GM13977 (cell line): ENCODE results near the gene MUC5B.

Source experiments
- DNase-seq: peaks from one replicate; pipeline ENCODE4 v3.0.0; 2012; ENCODE audit warnings: low spot score
- in situ Hi-C: fragments of 300-500 bp; cut with MboI; formaldehyde crosslinking; loops from one replicate; pipeline ENCODE4 v1.12.0; 2022; ENCODE audit warnings: low sequenced_read_pairs, low pct_unique_long_range_greater_than_20kb, mixed read lengths, inconsistent platforms; ENCODE audit not compliant: unreplicated experiment
- TF ChIP-seq, protein P1 (sequence below): IDR thresholded peaks from 2 replicates; pipeline ENCODE4 v1.5.1; 2012; ENCODE audit warnings: mild to moderate bottlenecking, control low read depth; ENCODE audit not compliant: insufficient read depth; ENCODE audit errors: extremely low read depth, missing control alignments

The MUC5B gene

DNA sequence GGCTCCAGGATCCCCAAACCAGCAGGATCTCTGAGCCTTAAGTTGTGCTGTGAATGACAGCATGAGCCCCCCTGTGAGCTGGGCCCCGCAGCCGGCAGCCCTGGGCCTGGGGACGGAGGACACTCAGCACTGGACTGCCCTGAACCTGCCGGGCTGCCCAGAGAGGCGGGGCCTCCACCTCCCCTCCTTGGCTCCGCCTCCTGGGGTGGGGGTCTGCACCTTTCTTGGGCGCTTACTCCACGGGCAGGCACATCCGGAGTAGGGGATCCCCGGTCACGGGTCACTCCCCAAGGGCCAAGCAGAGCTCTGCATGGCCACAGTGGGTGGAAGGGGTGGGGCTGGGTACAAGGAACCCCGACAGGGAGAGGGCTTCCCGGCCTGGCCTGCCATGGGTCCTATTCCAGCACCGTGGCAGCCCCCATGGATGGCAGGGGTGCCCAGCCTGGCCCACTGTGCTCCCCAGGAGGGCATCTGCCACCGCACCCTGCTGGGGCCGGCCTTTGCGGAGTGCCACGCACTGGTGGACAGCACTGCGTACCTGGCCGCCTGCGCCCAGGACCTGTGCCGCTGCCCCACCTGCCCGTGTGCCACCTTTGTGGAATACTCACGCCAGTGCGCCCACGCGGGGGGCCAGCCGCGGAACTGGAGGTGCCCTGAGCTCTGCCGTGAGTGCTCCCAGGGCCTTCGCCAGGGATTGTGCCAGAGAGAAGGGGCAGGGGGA lies 5.4 kb downstream of the MUC5B start:
- TF ChIP-seq, protein P1, sequence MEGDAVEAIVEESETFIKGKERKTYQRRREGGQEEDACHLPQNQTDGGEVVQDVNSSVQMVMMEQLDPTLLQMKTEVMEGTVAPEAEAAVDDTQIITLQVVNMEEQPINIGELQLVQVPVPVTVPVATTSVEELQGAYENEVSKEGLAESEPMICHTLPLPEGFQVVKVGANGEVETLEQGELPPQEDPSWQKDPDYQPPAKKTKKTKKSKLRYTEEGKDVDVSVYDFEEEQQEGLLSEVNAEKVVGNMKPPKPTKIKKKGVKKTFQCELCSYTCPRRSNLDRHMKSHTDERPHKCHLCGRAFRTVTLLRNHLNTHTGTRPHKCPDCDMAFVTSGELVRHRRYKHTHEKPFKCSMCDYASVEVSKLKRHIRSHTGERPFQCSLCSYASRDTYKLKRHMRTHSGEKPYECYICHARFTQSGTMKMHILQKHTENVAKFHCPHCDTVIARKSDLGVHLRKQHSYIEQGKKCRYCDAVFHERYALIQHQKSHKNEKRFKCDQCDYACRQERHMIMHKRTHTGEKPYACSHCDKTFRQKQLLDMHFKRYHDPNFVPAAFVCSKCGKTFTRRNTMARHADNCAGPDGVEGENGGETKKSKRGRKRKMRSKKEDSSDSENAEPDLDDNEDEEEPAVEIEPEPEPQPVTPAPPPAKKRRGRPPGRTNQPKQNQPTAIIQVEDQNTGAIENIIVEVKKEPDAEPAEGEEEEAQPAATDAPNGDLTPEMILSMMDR = no peak
- no peak for DNase-seq
- in situ Hi-C loops = no loop called here

DNA sequence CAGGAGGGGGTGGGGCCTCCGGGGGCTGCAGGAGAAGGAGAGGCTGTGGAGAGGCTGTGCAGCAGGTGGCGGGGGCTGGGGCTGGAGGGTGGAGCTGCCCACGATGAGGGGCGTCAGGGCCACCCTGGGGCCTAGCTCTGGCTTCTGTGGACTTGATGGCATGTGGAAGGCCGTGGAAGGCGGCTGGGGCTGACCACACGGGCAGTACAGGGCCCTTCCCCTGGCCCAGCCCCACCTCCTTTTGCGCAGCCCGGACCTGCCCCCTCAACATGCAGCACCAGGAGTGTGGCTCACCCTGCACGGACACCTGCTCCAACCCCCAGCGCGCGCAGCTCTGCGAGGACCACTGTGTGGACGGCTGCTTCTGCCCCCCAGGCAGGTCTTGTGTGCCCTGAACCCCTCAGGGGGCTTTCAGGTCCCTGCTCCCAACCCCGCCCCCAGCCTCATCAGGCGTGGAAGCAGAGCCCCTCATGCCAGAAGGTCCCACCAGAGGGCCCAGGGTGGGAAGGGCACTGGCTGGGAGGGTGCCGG lies 6.1 kb downstream of the MUC5B start:
- no peak for DNase-seq
- TF ChIP-seq, protein P1 = no peak
- in situ Hi-C loops = no loop called here

DNA sequence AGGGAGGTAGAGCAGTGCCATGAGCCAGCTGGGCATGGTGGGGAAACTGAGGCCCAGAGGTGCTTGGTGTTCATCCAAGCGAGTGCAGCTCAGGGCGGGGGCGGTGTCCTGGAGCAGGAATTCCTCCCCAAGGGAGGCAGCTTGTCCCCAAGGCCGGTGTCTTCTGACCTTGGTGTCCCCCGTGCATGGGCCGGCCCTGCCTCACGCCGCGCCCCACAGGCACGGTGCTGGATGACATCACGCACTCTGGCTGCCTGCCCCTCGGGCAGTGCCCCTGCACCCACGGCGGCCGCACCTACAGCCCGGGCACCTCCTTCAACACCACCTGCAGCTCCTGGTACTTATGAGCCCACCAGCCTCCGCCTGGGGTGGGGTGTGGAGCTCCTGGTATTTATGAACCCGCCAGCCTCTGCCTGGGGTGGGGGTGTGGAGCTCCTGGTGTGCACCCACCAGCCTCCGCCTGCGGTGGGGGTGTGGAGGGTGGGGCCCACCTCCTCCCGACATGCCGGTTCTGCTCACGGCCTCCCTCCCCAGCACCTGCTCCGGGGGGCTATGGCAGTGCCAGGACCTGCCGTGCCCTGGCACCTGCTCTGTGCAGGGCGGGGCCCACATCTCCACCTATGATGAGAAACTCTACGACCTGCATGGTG lies 6.7 kb downstream of the MUC5B start:
- in situ Hi-C loops = no loop called here
- TF ChIP-seq, protein P1 = no peak
- no peak for DNase-seq

DNA sequence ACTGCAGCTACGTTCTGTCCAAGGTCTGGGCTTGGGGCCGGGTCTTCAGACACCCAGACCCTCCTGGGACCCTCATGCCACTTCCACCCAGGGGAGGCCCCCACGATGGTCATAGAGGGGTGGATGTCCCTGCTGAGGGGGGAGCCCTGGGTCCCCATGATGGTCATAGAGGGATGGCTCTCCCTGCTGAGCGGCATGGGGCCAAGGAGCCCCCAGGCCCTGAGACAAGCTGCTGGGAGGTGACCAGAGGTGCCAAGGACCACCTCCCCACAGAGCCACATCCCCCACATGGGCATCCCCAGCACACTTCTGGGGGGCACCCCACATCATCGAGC lies 7.2 kb downstream of the MUC5B start:
- TF ChIP-seq, protein P1 = no peak
- in situ Hi-C loops = no loop called here
- no peak for DNase-seq

DNA sequence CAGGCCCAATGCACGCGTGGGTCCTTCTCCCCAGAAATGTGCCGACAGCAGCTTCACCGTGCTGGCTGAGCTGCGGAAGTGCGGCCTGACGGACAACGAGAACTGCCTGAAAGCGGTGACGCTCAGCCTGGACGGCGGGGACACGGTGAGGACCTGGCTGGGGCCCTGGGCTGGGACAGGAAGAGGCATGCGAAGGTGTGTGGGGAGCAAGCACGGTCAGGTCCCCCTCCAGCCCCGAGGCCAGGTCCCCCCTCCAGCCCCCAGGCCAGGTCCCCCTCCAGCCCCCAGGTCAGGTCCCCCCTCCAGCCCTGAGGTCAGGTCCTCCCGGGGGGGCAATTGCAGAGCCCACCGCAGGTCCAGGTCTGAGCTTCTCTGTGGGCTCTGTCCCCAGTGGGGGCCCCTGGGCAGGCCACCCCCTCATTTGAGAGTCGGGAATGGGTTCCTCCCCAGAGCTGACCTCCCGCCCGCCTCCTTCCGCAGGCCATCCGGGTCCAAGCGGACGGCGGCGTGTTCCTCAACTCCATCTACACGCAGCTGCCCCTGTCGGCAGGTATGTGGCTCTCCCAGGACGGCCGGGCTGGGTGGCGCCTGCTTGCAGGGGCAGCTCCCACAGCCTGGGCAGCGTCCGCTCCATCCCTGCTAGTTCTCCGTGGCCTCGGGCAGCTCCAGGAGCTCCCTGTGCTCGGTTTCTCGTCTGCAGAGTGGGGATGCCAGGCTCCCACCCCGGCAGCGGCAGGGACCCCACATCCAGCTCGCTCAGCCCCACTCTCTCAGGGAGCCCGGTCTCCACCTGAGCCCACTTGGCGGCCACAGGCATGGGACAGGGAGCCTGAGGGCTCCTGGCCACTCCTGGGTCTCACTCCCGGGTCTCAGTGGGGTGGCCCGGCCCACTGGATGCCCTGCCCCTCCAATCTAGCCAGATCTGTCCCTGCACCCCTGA lies 7.9 kb downstream of the MUC5B start:
- TF ChIP-seq, protein P1 = no peak
- in situ Hi-C loops = no loop called here
- no peak for DNase-seq

DNA sequence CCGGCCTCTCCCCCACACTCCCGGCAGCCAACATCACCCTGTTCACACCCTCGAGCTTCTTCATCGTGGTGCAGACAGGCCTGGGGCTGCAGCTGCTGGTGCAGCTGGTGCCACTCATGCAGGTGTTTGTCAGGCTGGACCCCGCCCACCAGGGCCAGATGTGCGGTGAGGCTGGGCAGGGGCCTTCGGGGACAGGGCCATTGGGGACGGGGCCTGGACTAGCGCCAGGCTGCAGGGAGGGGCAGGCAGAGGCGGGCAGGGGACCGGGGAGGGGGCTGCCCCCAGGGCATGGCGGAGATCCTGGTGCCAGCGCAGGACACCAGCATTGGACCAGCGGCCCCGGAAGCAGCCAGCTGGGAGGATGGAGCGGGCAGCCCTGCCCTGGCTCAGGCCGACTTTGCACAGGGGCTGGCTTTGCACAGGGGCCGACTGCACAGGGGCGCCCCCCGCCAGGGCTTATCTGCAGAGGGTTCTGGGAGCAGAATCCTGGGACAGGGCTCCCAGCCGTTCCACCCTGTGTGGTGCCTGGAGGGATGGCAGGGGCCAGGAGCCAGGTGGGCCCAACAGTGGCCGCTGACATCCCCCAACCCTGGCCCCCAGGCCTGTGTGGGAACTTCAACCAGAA lies 8.6 kb downstream of the MUC5B start:
- no peak for DNase-seq
- TF ChIP-seq, protein P1 = no peak
- in situ Hi-C loops = no loop called here
